ENCODE measurements around the gene SH3BGR. TPM values are rescaled to one million over a fixed set of nuclear protein-coding genes. Genes with fewer than 3 reads are reported as not detected.

SH3BGR gene
- total RNA-seq, 2 donors from 2014 or later, result 0.57 to 0.86 TPM

DNA sequence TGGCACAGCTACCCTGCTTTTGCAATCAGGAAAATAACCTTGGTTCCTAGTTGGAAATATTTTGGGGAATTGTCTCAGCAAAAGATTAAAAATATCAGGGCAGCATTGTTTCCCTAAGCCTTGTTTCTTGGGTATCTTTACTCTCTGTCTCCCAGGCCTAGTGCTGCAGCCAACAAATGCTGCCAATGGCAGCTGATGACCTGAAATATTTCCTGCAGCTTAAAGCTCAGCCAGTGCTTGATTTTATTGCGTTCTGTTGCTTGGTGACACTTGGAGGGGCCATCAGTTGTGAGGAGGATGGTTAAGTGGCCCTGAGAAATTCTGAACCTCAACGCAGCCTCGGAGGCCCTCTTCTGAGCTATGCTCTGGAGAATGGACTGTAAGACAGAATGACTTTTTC lies 101.6 kb downstream of the SH3BGR start:
- Mint-ChIP-seq H3K27me3 (no peaks in the 10 kb centered on the region), H3K4me3 (no peak overlapping the region), H3K36me3 (ENCODE audit: low read depth) (no peaks in the 10 kb centered on the region), H3K4me1 (no peaks in the 10 kb centered on the region), H3K27ac (no peak overlapping the region)
- DNase-seq, result no peak
- ATAC-seq, result no peak
- H3K9me3 ChIP-seq (ENCODE audit: control insufficient read depth, low read length, poor library complexity, severe bottlenecking), result no peaks in the 10 kb centered on the region

DNA sequence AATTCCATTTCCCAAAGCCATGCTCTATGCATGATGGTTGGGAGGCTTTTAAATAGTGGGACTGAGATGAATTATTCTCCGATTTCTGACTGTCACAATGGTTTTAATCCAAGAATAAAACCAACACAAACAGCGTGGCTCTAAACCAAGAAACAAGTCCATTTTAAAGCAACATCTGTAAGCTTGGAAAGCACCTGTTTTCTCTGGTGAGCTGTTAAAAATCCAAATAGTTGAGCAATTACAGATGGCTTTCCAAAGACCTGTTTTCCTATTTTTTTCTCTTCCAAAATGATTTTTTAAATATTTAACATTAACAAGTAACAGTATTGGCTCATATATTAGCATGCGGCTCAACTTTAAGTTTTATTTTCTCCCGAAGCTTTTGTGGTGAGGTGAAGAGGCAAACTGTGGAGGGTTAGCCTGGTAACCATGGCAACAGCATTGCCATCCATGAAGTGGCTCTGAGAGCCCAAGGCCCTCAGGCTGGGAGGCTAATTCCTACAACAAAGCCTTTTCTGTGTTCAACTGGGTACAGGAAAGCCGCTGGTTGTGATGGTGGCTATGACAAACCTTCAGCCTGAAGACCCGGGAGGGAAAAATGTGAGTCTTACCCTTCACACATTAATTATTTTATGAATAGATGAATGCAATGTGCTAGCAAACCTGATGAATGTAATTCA lies 104.3 kb downstream of the SH3BGR start:
- ATAC-seq (no peak), DNase-seq (no peak)
- Mint-ChIP-seq H3K27me3 (no peaks in the 10 kb centered on the region), H3K36me3 (ENCODE audit: low read depth) (no peaks in the 10 kb centered on the region), H3K4me1 (no peaks in the 10 kb centered on the region), H3K4me3 (no peak overlapping the region), H3K27ac (no peak overlapping the region)
- H3K9me3 ChIP-seq (ENCODE audit: control insufficient read depth, low read length, poor library complexity, severe bottlenecking), result no peaks in the 10 kb centered on the region

DNA sequence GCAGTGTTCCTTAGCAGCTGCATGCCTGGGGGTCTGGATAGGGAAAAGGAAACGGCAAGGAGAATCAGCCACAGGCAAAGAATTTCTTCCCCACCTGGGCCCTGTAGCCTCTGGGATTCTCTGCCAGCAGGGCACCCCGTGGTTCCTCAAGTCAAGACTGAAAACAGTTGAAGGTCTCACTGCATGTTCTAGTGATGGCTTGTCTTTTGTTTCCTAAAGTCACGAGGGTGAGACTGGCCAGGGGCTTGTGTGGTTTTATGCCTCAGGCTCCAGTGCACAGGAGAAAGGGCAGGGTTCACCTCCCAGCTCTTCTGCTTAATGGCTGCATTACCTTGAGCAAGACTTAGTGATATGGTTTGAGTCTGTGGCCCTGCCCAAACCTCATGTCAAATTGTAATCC lies 107.7 kb downstream of the SH3BGR start:
- no peaks in the 10 kb centered on the region for H3K4me1 Mint-ChIP-seq
- DNase-seq, result no peak
- no peak for ATAC-seq
- H3K27ac Mint-ChIP-seq, result no peak overlapping the region
- peaks cover 8% of the 10 kb centered on the region for H3K27me3 Mint-ChIP-seq
- no peaks in the 10 kb centered on the region for H3K36me3 Mint-ChIP-seq (ENCODE audit: low read depth)
- no peaks in the 10 kb centered on the region for H3K9me3 ChIP-seq (ENCODE audit: control insufficient read depth, low read length, poor library complexity, severe bottlenecking)
- H3K4me3 Mint-ChIP-seq, result no peak overlapping the region

DNA sequence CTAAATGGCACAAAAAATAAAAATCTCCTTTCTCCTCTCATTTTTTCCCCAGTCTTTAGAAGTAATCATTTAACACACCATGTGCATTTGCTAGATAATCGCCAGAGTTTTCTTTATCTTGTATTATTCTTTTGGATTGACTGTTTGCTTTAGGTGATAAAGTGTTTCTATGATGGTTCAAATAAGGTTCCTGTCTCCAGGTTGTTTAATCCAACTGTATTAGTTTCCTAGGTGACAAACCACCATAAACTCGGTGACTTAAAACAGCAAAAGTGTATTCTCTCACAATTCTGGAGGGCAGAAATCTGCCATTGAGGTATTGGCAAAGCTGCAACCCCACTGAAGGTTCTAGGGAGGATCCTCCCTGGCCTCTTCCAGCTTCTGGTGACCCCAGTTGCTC lies 109.4 kb downstream of the SH3BGR start:
- no peak for ATAC-seq
- H3K36me3 Mint-ChIP-seq (ENCODE audit: low read depth), result no peaks in the 10 kb centered on the region
- no peak overlapping the region for H3K27ac Mint-ChIP-seq

DNA sequence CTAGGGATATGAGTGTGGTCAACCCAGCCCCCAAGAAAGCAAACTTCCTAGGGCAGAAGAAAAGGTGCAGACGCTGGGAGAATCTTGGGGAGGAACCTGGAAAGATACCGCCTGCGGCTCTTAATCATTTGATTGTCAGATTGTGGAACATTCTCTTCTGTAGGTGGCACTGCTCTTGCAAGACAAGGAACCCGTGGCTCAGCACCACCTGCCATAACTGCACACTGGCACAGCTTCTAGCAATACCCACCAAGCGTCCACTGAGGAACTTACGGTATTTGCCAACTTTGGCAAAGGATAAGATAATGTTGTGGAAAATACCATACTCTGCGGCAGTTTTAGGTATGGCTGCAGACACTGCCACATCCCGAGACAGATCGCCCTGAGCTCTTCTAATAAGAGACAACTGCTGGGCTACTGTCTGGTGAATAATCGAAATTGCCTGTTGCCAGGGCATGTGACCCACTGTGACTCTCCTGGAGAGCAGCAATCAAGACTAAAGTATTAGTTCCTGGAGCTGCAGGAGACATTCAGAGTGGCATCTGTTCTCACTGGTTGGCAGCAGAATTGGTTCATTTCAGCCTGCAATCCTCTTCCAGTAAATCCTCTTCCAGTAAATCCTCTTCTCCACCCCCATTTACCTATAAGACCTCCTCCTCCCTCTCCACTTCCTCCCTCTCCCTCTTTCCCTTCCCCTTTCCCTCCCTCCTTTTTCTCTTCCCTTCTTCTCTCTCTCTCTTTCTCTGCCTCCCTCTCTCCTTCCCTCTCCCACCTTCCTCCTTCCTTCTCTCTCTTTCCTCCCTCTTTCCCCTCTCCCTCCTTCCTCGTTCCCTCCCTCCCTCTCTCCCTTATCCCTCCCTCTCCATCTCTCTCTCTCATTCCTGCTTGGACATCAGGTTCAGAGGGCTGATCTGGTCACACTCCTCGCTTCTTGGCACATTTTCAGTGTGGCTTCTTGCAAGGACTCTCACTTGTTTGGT lies 111.3 kb downstream of the SH3BGR start:
- H3K36me3 Mint-ChIP-seq (ENCODE audit: low read depth), result no peaks in the 10 kb centered on the region
- H3K4me3 Mint-ChIP-seq, result no peak overlapping the region
- ATAC-seq, result no peak

More for the DNA sequence above, 109.4 kb downstream of the SH3BGR start:
- peaks cover 8% of the 10 kb centered on the region for H3K27me3 Mint-ChIP-seq
- no peak overlapping the region for H3K4me3 Mint-ChIP-seq
- H3K4me1 Mint-ChIP-seq, result no peaks in the 10 kb centered on the region
- H3K9me3 ChIP-seq (ENCODE audit: control insufficient read depth, low read length, poor library complexity, severe bottlenecking), result no peaks in the 10 kb centered on the region
- DNase-seq, result no peak

DNA sequence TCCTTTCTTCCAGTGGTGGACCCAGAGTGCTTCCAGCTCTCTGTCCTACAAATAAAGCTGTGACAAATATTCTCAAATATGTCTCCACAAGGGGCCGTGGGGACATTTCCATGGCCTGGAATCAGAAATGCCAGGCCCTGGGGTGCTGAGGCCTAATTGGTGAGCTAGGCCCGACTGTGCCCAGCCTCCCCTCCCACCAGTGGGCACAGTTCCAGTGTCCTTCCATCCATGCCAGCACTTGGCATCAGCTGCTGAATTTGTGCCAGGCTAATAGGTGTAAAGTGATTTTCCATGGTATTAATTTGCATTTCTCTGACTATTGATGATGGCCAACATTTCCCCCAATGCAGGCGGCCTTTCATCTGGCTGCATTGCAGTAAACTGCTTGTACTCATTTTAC lies 112.4 kb downstream of the SH3BGR start:
- Mint-ChIP-seq H3K27me3 (peaks cover 8% of the 10 kb centered on the region), H3K36me3 (ENCODE audit: low read depth) (no peaks in the 10 kb centered on the region), H3K4me1 (no peaks in the 10 kb centered on the region), H3K27ac (no peak overlapping the region), H3K4me3 (no peak overlapping the region)
- no peak for ATAC-seq
- H3K9me3 ChIP-seq (ENCODE audit: control insufficient read depth, low read length, poor library complexity, severe bottlenecking), result no peaks in the 10 kb centered on the region
- DNase-seq, result no peak

More for the DNA sequence above, 111.3 kb downstream of the SH3BGR start:
- Mint-ChIP-seq H3K4me1 (no peaks in the 10 kb centered on the region), H3K27me3 (peaks cover 8% of the 10 kb centered on the region), H3K27ac (no peak overlapping the region)
- no peaks in the 10 kb centered on the region for H3K9me3 ChIP-seq (ENCODE audit: control insufficient read depth, low read length, poor library complexity, severe bottlenecking)
- no peak for DNase-seq

Other genes starting within 250 kb of the SH3BGR start
- 10 to 100 TPM; 71.9 to 81.6 TPM for gene BRWD1, start 138.3 kb upstream of the SH3BGR start, total RNA-seq
- 100 to 1,000 TPM; 183 to 231 TPM for gene HMGN1, start 102.9 kb upstream of the SH3BGR start, total RNA-seq
- under 1 TPM in 1 of 2 donors, not detected in 1; 0.57 TPM for gene LCA5L, start 6.2 kb upstream of the SH3BGR start, total RNA-seq
- not detected for gene B3GALT5, start 161.0 kb downstream of the SH3BGR start, total RNA-seq

Data from T-helper 17 cell (primary cell).